Measurements from ENCODE around the gene SIRT3.

The SIRT3 gene

DNA sequence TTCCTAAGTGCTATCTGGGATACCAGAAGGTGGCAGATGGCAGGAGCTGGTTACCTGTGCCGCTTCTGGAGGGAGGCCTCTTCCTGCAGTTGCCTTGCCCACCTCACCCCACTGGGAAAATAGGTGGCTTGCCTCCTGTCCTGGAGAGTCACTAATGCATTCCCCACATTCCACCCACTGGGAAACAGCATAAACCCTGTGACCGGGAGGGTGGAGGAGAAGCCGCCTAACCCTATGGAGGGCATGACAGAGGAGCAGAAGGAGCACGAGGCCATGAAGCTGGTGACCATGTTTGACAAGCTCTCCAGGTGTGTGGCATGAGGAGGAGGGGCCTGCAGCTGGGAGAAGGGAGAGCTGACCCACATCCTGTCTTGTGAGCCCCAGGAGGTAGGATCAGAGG lies 23.0 kb downstream of the SIRT3 start:
- no peak for DNase-seq

DNA sequence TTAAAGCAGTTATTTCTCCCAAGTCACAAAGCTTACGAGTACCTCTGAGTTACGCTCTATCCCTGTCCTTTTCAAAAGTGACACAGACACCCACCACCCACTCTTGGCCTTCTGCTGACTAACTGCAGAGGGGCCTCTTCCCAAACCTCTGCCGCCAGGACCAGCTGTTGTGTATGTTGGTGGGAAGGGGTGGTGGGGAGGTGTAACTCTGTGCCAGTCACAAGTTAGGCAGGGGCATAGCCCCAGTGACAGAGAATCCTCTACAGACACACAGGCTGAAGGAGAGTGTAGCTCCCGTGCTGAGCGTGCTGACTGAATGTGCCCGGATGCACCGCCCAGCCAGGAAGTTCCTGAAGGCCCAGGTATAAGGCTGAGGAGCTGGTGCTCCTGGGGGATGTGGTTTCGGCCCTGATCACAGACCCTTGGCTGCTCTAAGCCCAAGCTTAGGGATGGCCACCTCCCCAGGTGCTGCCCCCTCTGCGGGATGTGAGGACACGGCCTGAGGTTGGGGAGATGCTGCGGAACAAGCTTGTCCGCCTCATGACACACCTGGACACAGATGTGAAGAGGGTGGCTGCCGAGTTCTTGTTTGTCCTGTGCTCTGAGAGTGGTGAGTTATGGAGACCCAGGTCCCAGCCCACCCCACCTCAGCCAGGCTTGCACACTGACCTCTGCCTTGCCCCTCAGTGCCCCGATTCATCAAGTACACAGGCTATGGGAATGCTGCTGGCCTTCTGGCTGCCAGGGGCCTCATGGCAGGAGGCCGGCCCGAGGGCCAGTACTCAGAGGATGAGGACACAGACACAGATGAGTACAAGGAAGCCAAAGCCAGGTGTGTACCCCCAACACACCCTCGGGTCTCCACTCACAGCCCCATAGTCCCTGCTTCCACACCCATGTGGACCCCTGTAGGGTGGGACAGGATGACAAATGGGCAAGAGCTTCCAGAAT lies 23.7 kb downstream of the SIRT3 start:
- DNase-seq, result no peak

DNA sequence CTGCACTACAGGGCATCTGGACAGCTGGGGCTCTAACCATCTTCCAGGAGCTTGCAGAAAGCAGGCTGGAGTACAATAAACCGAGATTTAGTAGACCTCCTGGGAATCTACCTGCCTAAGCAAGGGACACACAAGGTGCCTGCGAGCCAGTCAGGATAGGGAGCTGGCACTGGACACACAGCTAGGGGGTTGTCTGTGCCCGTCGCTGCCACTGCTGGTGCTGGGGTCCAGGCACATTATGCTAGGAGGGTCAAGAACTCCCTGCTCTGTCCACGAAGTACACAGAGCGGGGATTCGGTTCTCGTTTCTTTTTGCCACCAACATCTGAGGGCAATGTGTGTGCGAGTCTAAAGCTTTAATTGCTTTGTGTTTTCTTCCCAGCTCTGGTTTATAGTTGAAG lies 24.4 kb downstream of the SIRT3 start:
- DNase-seq, result no peak

DNA sequence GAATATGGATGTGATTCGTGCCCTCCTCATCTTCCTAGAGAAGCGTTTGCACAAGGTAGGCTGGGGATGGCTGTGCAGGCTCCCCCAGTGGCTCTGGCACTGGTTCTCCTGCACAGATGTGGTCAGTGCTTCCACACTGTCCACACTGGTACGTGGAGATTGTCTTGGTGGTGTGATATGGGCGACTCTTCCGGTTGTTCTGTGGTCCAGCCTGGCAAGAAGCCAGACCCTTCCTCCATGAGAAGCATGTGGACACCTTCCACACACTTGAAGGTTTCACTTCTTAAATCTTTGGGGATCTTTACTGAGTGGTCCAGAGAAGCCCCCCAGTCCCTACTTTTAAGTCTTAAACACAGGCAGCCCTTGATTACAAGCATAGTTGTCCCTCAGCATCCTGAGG lies 24.8 kb downstream of the SIRT3 start:
- no peak for DNase-seq

DNA sequence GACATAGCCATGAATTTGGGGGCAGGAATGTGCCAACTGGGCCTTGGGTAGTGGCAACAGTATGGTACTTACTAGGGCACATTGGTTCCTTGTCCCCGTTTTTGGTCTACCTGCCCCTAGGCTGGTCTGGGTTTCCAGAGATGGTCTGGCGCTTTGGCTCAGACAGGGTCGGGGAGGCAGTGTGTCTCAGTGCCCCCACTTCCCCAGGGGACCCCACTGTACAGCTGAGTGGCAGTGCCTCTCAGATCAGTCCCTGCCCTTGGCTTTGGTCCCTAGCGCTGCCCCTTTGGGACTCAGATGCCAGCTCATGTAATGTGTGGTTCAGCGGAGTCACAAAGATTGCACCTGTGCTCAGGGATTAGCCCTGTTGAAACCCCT lies 25.4 kb downstream of the SIRT3 start:
- DNase-seq, result no peak

DNA sequence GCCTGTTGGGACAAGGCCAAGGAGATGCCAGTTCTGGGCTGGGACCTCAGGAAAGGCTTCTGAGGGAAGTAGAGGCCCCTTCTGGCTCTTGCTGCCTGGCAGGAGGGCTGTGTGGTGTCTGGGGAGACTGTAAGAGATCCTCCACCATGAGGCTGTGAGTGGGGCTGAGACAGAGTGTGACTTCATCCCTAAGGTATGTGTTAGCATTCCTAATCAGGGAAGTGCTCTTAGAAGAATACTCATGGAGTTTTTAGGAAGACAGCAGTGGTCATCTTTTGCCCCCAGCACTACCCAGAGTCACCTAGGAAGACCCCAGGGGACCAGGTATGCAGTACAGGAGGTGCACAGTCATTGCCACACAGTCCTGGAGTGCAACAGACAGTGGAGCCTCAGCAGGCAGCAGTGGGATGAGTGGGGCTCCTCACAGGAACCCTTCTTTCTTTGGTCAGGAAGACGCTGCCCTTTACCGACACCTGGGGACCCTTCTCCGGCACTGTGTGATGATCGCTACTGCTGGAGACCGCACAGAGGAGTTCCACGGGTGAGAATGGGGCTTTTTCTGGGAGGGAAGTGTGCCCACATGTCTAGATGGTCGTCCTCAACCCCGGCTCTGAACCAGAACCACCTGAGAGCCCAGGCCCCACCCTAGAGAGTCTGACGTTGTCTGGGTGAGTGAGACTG lies 25.9 kb downstream of the SIRT3 start:
- no peak for DNase-seq

DNA sequence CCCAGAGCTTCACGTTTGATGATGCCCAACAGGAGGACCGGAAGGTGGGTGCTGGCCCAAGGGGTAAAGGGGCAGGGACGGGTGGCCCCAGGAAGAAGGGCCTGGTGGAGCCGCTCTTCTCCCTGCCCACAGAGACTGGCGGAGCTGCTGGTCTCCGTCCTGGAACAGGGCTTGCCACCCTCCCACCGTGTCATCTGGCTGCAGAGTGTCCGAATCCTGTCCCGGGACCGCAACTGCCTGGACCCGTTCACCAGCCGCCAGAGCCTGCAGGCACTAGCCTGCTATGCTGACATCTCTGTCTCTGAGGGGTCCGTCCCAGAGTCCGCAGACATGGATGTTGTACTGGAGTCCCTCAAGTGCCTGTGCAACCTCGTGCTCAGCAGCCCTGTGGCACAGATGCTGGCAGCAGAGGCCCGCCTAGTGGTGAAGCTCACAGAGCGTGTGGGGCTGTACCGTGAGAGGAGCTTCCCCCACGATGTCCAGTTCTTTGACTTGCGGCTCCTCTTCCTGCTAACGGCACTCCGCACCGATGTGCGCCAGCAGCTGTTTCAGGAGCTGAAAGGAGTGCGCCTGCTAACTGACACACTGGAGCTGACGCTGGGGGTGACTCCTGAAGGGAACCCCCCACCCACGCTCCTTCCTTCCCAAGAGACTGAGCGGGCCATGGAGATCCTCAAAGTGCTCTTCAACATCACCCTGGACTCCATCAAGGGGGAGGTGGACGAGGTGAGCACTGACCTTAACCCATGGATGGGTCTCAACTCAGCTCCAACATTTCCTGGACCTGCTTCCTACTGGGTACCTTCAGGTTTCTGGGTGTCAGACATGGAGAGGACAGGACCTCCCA lies 26.6 kb downstream of the SIRT3 start:
- no peak for DNase-seq

DNA sequence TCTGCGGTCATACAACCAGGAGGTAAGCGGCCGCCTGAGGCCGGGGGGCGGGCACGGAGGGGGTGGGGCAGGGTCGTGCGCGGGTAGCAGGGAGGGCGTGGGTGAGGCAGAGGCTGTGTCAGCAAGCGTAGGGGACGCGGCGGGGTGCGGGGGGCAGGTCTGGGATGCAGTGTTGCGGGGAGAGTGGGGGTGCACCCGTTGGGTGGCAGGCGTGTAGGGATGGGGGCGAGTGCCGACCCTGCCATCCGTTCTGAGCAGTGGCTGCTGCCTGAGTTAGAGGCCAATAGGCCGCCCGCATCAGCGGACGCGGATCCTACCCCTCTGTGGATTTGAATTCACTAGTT lies 27.3 kb downstream of the SIRT3 start:
- no peak for DNase-seq

DNA sequence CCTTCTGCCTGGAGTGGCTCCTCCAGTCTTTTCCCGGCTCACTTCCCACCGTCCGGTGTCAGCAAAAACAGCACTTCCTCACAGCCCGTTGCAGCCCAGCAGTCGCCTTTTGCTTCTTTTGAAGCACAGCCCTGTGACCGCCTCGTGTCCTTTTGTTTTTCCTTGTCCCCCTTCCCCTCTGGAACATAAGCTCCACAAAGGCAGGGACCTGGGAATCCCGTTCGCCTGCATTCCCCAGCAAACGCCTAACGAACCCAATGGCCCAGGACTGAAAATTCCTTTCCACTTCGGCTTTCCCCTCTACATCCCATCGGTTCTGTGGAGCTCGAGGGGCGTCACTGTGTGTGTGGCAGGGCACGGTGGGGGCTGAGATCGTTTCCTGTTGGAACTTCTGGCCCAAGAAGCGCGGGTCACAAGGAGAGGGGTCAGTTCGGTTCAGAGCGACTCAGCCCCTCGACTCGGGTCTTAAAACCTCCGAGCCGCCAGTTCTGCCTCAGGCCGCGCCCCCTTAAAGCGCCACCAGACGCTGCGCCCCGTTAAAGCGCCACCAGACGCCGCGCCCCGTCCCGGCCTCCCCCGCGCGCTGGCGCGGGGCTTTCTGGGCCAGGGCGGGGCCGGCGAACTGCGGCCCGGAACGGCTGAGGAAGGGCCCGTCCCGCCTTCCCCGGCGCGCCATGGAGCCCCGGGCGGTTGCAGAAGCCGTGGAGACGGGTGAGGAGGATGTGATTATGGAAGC lies 27.8 kb downstream of the SIRT3 start:
- DNase-seq, result peak; percentile 70

DNA sequence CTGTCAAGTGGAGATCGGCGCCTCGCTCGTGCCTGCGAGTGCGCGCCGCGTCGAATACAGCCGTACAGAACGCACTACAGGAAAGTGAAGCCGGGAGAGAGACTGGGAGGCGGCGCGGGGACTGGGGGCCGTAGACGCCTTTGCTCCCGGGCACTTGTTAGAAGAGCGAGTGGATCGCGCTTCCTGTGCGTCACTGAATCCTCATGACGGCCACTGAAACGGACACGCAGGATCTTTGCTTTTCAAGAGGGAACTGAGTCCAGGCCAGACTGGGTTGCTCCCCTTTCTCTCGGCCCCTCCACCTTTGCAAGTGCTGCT lies 28.3 kb downstream of the SIRT3 start:
- DNase-seq, result no peak

DNA sequence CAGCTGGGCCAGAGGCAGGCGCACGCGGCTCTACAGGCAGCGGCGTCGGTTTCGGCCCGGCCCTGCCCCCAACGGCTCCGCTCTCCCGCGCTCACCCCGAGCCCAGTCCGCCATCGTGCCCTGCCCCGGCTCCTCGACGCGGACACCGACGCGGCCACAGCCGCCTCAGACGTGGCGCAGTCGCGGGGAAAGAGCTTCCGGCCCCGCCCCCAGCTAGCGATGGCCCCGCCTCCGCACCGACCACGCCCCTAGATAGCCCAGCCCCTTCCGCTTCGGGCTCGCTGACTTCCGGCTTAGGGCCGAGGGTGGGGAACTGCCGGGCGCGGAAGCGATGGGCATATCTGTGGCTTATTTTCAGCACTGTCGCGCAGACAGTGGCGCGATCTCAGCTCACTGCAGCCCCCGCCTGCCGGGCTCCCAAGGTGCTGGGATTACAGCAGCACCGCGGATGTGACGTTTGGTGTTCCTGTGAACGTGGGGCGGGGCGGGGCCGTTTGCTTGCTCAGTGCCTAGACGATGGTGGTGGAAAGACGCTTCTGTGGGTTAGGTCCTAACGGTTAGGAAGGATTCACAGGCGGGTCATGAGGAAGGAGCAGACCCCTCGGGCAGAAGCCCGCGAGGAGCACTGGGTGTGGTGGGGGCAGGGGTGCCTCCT lies 28.8 kb downstream of the SIRT3 start, which contains the start of the genes BET1L and RIC8A:
TSS of gene BET1L (minus strand) at position 192 of the 655 bp plus-strand sequence. CDS start at position 114, 78 bp downstream.
TSS of gene RIC8A (plus strand) at position 501 of the 655 bp plus-strand sequence. CDS start 1,147 bp downstream, outside the sequence.
- DNase-seq, result peak; percentile 94

DNA sequence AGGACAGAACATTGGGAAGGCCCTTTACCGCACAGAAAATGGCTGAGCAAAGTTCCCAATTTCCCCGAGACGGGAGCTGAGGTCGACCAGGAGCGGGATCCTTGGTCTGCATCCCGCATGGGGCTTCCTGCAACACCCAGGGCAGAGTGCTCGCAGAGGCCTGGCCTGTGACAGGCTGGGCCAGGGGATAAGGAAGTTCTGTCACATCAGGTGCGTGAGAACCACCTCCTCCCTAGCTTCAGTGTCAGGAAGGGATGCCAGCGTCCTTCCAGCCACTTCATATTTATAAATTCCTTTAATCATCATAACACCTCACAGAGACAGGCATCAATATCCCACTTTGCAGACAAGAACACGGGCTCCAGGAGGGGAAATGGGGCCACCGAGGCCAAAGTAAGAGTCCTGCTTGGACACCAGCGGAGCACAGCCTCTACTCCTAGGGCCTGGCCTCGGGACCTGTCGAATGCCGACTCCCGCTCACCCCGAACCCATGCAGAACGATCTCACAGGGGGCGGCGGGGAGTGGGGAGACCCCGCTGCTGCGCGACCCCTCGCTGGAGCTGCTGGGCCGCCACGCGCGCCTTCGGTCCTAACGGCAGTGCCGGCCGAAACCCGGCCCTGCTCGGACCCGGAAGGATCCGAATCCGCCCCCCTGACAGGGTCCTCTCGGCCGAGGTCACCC lies 29.5 kb downstream of the SIRT3 start:
- DNase-seq, result no peak

DNA sequence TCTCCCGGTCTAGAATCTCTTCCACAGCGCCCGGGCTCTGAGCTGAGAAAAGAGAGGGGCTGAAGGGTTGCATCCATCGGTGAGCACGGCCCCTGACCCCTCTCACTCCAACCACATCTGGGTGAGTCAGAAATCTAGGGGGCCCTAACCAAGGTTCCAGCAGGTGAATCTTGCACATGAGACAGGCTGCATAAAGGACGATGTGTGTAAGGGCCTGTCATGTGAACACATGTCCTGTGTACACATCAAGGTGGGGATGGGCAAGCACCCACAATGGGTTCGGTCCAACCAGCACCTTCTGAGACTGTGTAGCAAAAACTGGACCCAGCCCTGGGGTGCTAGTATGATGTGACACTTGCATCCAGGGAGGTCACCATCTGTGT lies 30.1 kb downstream of the SIRT3 start:
- DNase-seq, result no peak

DNA sequence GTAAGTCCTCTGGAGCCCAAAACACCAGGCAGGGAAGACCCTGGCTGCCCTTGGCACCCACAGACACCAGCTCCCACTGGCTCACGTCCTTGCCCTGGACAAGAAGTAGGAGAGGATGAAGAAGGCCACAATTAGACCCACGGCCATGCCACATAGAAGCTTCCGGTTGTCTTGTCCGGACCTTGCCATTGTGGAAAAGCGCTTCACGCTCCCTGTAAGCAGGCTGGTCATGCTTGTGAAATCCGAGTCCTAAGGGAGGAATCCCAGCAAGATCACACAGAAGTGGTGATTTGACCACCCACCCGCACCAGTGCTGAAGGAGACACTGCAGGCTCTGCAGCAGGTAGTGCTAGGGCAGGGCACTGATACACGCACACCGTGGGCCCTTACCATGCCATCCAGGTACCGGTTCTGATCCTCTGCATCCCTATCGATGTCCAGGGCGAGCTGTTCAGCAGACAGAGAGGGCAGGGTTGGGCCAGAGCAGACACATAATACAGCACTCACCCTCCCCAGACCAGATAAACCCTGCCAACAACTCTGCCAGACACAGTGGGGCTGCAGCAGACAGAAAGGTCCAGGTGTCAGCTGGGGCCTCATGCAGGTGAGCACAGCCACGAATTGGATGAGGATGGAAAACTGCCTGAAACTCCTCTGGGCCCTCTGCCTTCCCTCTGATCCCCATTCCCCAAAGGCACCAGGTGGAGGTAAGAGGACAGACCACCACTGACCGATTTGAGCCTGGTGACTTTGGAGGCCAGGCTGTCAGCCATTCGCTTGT lies 30.7 kb downstream of the SIRT3 start:
- no peak for DNase-seq

DNA sequence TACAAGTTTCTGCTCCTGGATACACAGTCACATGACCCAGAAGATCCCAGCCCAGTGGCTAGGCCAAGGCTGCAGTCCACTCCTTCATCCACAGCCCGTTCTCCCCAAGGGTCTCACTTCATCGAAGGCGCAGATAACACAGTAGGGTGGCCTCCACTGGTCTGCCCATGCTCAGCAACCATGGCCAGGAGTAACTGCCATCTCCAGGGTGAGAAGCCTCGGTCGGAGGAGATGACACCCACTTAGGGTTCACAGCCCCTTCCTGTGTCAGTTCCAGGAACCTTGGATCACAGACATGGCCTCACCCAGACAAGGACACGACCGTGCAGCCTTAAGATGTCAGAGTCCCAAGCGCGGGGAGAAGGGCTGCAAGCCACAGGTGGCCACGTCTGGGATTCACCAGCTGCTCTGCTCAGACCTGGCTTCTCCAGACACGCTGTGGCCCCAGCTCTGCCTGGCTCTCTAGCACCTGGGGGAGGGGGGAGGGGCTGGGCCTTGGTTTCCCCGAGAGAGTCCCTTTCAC lies 31.5 kb downstream of the SIRT3 start:
- no peak for DNase-seq

DNA sequence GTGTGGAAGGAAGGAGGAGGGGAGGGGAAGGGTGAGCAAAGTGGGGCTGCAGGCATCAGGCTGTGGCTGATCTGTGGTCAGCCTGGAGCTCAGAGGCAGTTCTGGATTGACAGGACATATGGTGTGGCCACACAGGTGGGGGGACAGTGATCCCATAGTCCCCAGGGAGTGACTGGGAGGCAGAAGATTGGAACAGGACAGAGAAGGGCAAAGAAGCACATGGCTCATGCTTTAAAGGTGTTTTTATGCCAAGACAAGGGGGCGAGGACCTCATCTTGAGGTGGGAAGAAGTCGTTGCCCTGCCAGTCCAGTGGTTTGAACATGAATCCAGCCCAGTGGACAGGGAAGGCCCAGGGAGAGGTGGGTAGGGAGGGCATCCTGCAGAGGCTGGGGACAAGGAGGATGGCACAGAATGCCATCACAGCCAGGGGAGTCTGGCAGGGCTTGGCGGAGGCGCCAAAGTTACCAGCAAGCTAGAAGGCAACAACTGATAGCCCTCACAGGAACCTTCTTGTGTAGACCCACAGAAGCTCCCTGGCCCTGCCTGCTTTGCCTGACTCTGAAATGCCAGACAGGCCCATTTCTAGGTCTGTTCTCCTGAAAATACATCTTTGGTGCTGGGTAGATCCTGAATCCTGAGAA lies 32.1 kb downstream of the SIRT3 start:
- DNase-seq, result no peak

DNA sequence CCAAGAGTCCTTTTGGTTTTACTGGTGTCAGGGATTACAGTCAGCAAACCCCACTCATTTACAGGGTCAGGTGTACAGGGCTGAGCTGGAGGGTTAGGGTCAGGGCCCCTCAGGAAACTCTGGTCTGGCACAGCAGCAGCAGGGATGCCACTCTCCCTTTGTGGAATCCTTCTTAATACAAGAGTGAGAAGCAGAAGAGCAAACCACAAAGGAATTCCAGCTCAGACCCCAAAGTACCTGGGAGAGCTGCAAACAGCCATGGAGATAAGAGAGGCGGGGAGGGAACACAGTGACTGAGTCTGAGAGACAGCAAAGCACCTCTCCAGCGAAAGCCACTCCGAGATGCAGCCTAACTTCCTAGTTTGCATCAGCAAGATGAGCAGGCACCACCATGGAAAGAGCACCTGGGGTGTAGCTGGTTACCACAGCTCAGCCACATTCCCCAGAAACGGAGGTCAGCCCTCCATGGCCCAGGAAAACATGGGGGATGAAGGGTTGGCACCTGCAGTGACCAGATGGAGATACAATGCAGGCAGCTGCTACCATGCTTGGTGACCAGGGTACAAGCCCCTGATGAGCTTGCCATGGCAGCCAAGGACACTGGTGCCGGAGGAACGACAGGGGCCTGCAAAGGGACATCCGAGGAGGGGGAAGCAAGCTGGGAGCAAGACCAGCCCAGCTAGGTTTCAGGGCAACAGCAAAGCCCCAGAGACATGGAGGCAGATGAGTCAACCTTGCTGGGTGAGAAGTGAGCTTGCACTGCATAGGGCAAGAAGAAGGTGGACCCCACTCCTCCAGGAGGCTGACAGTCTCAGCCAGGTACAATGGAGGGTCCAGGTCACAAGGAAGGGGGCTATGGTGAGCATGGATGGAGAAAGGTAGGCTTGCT lies 32.8 kb downstream of the SIRT3 start:
- DNase-seq, result no peak

DNA sequence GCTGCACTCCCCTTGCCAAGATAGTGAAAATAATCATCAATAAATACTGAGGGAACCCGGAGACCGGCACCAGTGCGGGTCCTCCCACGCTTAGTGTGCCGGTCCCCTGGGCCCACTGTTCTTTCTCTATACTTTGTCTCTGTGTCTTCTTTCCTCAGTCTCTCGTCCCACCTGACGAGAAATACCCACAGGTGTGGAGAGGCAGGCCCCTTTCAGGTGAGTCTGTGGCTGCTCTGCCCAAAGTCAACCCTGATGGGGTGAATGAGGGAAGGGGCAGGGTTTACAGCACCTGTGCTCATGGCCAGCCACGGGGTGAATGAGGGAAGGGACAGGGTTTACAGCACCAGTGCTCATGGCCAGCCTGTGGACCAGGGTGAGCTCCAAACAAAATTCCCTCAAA lies 33.7 kb downstream of the SIRT3 start:
- no peak for DNase-seq

DNA sequence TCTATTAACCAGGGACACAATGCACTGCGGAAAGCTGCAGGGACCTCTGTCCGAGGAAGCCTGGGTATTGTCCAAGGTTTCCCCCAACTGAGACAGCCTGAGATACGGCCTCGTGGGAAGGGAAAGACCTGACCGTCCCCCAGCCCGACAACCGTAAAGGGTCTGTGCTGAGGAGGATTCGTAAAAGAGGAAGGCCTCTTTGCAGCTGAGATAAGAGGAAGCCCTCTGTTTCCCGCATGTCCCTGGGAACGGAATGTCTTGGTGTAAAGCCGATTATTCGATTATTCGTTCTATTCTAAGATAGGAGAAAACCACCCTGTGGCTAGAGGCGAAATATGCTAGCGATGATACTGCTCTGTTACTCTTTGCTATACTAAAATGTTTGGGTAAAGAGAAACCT lies 34.2 kb downstream of the SIRT3 start:
- no peak for DNase-seq
